ENCODE results near the gene SLC13A2.

The SLC13A2 gene

GRCh38 chr17:28533091-28533807 is 59.8 kb downstream of the SLC13A2 start:
- H3K4me3 ChIP-seq (ENCODE audit: low read depth, low read length): no peak overlapping the region

- H3K4me3 ChIP-seq (ENCODE audit: low read depth, low read length): no peak overlapping the region
Observed at GRCh38 chr17:28534740-28535375, 61.4 kb downstream of the SLC13A2 start.

GRCh38 chr17:28536532-28537218 is 63.2 kb downstream of the SLC13A2 start:
- no peak overlapping the region for H3K4me3 ChIP-seq (ENCODE audit: low read depth, low read length)

GRCh38 chr17:28537219-28537610 is 63.8 kb downstream of the SLC13A2 start:
- no peak overlapping the region for H3K4me3 ChIP-seq (ENCODE audit: low read depth, low read length)

GRCh38 chr17:28538296-28538895 is 65.0 kb downstream of the SLC13A2 start:
- H3K4me3 ChIP-seq (ENCODE audit: low read depth, low read length): no peak overlapping the region

GRCh38 chr17:28540231-28540630 is 66.8 kb downstream of the SLC13A2 start:
- no peak overlapping the region for H3K4me3 ChIP-seq (ENCODE audit: low read depth, low read length)

- no peak overlapping the region for H3K4me3 ChIP-seq (ENCODE audit: low read depth, low read length)
Observed at GRCh38 chr17:28541439-28541838, 68.0 kb downstream of the SLC13A2 start.

GRCh38 chr17:28544402-28545140 is 71.1 kb downstream of the SLC13A2 start:
- H3K4me3 ChIP-seq (ENCODE audit: low read depth, low read length): no peak overlapping the region

- no peak overlapping the region for H3K4me3 ChIP-seq (ENCODE audit: low read depth, low read length)
Observed at GRCh38 chr17:28545141-28545503, 71.7 kb downstream of the SLC13A2 start.

- H3K4me3 ChIP-seq (ENCODE audit: low read depth, low read length): no peak overlapping the region
Observed at GRCh38 chr17:28545787-28546415, 72.5 kb downstream of the SLC13A2 start.

- H3K4me3 ChIP-seq (ENCODE audit: low read depth, low read length): no peak overlapping the region
Observed at GRCh38 chr17:28547096-28547622, 73.7 kb downstream of the SLC13A2 start.

All from iPS-11a (cell line).